Ascending aorta (tissue), 2 donors: ENCODE measurements around the gene SNAI3. TPM values are rescaled to one million over a fixed set of nuclear protein-coding genes. Genes with fewer than 3 reads are reported as not detected.

Experiments used
- DNase-seq, 2 donors: peaks; one replicate each; pipeline ENCODE4 v3.0.0-alpha.2; 2019; ENCODE audit warnings: low spot score in 2 of 2
- H3K27ac ChIP-seq, 2 donors: fragments of 200-600 bp; sonication (generic); one replicate each; pipeline ENCODE4 v1.5.1; 2016 to 2017; ENCODE audit warnings: mild to moderate bottlenecking in 1 of 2
- H3K27me3 ChIP-seq: fragments of 200-600 bp; sonication (generic); one replicate; pipeline ENCODE4 v1.5.1; 2017
- H3K36me3 ChIP-seq, 2 donors: fragments of 200-600 bp; sonication (generic); one replicate each; pipeline ENCODE4 v1.5.1; 2016
- H3K4me1 ChIP-seq, 2 donors: fragments of 200-600 bp; sonication (generic); one replicate each; pipeline ENCODE4 v1.5.1; 2016 to 2017; ENCODE audit warnings: mild to moderate bottlenecking in 1 of 2
- H3K4me3 ChIP-seq, 2 donors: fragments of 200-600 bp; sonication (generic); one replicate each; pipeline ENCODE4 v1.5.1; 2016 to 2017; ENCODE audit warnings: mild to moderate bottlenecking in 1 of 2
- H3K9me3 ChIP-seq, 2 donors: fragments of 200-600 bp; sonication (generic); one replicate each; pipeline ENCODE4 v1.5.1; 2016
- intact Hi-C: fragments of 100-400 bp; cut with DNase I; formaldehyde crosslinking; loops from one replicate; pipeline ENCODE4 v1.15.1; 2023
- total RNA-seq: library from RNA; depleted of rRNA; stranded (reverse); fragments of >200 nt; gene quantifications from one replicate; pipeline ENCODE4 v1.1.0, GENCODE V29; 2016
- TF ChIP-seq, protein P1 (sequence below), 3 experiments: fragments of 200-600 bp in 2 of 3; fragments of 450-650 bp in 1 of 3; sonication (generic) in 2 of 3; IDR thresholded peaks; one replicate each; pipeline ENCODE4 v1.5.1; 2016 to 2019; ENCODE audit warnings: antibody characterized with exemption in 3 of 3, mild to moderate bottlenecking in 1 of 3, moderate library complexity in 1 of 3

Gene SNAI3
- total RNA-seq, 1 donor from 2014 or later = not detected

DNA sequence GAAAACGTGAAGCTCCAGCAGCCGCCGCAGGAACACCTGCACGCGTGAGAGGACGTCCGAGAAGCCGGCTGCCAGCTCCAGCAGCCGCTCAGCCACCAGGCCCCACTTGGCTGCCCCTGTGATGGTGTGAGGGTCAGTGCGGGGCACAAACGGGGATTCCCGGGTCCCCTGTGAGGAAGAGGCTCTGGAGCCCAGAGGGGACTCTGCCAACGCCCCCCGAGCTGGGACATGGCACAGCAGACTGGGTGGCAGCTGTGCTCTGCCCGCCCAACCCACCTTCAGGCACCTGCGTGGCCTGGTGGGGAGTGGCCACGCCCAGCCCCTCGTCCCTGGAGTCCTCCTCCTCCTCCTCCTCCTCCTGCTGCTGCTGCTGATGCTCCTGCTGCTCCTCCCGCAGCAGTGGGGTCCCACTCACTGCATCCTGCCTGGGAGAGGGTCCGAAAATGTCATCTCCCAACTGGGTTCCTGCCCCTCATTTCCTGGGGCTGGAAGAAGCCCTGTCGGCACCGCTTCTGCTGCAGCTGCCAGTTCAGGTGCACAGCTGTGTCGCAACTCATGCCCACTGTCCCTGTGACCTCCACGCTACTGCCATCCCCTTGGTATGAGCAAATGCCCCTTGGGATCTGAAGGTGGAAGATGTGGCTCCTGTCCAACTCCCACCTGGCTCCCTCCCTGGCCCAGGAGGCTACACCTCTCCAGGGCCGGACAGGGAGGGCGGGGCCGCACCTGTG, 47.5 kb upstream of the SNAI3 start:
- intact Hi-C loops = no loop called here
- Histone ChIP-seq H3K4me3 (no peak overlapping the region), H3K27me3 (no peaks in the 10 kb centered on the region), H3K36me3 (peaks cover 40 to 57% of the 10 kb centered on the region in 2 donors), H3K27ac (no peak overlapping the region), H3K4me1 (no peaks in the 10 kb centered on the region), H3K9me3 (no peaks in the 10 kb centered on the region)
- DNase-seq = no peak
- TF ChIP-seq, protein P1, sequence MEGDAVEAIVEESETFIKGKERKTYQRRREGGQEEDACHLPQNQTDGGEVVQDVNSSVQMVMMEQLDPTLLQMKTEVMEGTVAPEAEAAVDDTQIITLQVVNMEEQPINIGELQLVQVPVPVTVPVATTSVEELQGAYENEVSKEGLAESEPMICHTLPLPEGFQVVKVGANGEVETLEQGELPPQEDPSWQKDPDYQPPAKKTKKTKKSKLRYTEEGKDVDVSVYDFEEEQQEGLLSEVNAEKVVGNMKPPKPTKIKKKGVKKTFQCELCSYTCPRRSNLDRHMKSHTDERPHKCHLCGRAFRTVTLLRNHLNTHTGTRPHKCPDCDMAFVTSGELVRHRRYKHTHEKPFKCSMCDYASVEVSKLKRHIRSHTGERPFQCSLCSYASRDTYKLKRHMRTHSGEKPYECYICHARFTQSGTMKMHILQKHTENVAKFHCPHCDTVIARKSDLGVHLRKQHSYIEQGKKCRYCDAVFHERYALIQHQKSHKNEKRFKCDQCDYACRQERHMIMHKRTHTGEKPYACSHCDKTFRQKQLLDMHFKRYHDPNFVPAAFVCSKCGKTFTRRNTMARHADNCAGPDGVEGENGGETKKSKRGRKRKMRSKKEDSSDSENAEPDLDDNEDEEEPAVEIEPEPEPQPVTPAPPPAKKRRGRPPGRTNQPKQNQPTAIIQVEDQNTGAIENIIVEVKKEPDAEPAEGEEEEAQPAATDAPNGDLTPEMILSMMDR (IDR thresholded peaks at IDR 0.05) = no peak

DNA sequence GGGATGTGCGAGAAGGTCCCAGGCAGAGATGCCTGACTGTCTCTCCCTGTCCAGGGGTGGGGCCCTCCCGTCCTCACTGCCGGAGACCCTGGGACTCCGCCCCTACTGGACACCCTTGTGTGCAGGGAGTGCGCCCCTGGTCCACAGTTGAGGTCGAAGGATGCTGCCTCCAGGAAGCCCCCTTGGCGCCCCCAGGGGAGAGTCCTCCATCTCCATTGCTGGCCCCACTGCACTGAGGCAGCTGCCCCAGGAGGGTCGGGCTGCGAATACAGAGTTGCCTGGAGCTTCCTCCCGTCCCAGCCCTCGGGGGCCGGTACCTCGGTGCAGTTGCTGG, 46.6 kb upstream of the SNAI3 start:
- no peak overlapping the region for H3K4me3 ChIP-seq
- no peaks in the 10 kb centered on the region for H3K9me3 ChIP-seq
- peaks cover 42 to 58% of the 10 kb centered on the region in 2 donors for H3K36me3 ChIP-seq
- no peaks in the 10 kb centered on the region for H3K27me3 ChIP-seq
- TF ChIP-seq, protein P1 (IDR thresholded peaks at IDR 0.05) = no peak
- no peak overlapping the region for H3K27ac ChIP-seq
- DNase-seq = no peak
- intact Hi-C loops = no loop called here
- no peaks in the 10 kb centered on the region for H3K4me1 ChIP-seq

- intact Hi-C loops = no loop called here
- TF ChIP-seq, protein P1 (IDR thresholded peaks at IDR 0.05) = no peak
- no peaks in the 10 kb centered on the region for H3K27me3 ChIP-seq
- H3K4me1 ChIP-seq = no peaks in the 10 kb centered on the region
- no peak overlapping the region for H3K27ac ChIP-seq
- H3K36me3 ChIP-seq = peaks cover 47 to 60% of the 10 kb centered on the region in 2 donors
- no peaks in the 10 kb centered on the region for H3K9me3 ChIP-seq
- no peak overlapping the region for H3K4me3 ChIP-seq
- no peak for DNase-seq
Observed at GRCh38 chr16:88732172-88732960, 46.1 kb upstream of the SNAI3 start.

DNA sequence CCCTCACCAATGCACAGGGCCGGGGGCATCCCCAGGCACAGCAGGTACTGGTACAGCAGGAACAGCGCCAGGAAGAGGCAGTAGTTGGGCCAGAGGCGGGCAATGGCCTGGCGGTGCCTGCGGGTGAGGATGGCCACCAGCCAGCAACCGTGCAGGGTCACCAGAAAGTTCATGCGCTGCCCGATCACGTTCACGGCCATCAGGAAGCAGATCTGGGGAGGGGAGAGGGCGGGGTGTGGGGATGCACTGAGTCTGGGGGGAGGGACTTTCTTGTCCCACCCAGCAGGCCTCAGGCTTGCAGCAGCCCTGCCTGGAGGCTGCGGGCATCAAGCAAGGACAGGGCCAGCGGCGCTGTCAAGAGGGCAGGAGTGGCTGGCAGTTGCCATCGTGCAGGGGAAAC, 45.4 kb upstream of the SNAI3 start:
- intact Hi-C loops = no loop called here
- H3K4me1 ChIP-seq = no peaks in the 10 kb centered on the region
- TF ChIP-seq, protein P1 (IDR thresholded peaks at IDR 0.05) = no peak
- H3K9me3 ChIP-seq = no peaks in the 10 kb centered on the region
- no peak for DNase-seq
- H3K4me3 ChIP-seq = no peak overlapping the region
- no peak overlapping the region for H3K27ac ChIP-seq
- peaks cover 54 to 62% of the 10 kb centered on the region in 2 donors for H3K36me3 ChIP-seq
- H3K27me3 ChIP-seq = no peaks in the 10 kb centered on the region

GRCh38 chr16:88730632-88731607, 44.6 kb upstream of the SNAI3 start:
- DNase-seq = no peak
- peaks cover 59 to 67% of the 10 kb centered on the region in 2 donors for H3K36me3 ChIP-seq
- H3K27ac ChIP-seq = no peak overlapping the region
- no peak overlapping the region for H3K4me3 ChIP-seq
- intact Hi-C loops = no loop called here
- H3K4me1 ChIP-seq = no peaks in the 10 kb centered on the region
- no peaks in the 10 kb centered on the region for H3K9me3 ChIP-seq
- H3K27me3 ChIP-seq = no peaks in the 10 kb centered on the region
- TF ChIP-seq, protein P1 (IDR thresholded peaks at IDR 0.05) = no peak
